Muscle layer of colon (tissue), 2 donors: ENCODE results near the gene DMD.

Experiments used
- H3K27ac ChIP-seq: one replicate; pipeline ENCODE4 v1.7.0; 2013; ENCODE audit warnings: low read depth, mild to moderate bottlenecking, low read length, moderate library complexity
- H3K27me3 ChIP-seq, 2 donors: one replicate each; pipeline ENCODE4 v1.7.0; 2013; ENCODE audit warnings: low read length in 2 of 2, mild to moderate bottlenecking in 2 of 2; ENCODE audit not compliant: insufficient read depth in 2 of 2, control insufficient read depth in 1 of 2
- H3K36me3 ChIP-seq: one replicate; pipeline ENCODE4 v1.7.0; 2013; ENCODE audit warnings: mild to moderate bottlenecking, low read length; ENCODE audit not compliant: insufficient read depth
- H3K4me1 ChIP-seq: one replicate; pipeline ENCODE4 v1.7.0; 2013; ENCODE audit warnings: mild to moderate bottlenecking, low read length; ENCODE audit not compliant: insufficient read depth
- H3K4me3 ChIP-seq, 2 donors: one replicate each; pipeline ENCODE4 v1.7.0; 2013; ENCODE audit warnings: low read length in 2 of 2, low read depth in 1 of 2, mild to moderate bottlenecking in 1 of 2, moderate library complexity in 1 of 2
- H3K9ac ChIP-seq: one replicate; pipeline ENCODE4 v1.7.0; 2013; ENCODE audit warnings: low read length
- H3K9me3 ChIP-seq: one replicate; pipeline ENCODE4 v1.7.0; 2013; ENCODE audit warnings: mild to moderate bottlenecking, low read length
- donor health status: abdominal sarcoma.
- donor health status: Adenocarcinoma of cecum.

The DMD gene

DNA sequence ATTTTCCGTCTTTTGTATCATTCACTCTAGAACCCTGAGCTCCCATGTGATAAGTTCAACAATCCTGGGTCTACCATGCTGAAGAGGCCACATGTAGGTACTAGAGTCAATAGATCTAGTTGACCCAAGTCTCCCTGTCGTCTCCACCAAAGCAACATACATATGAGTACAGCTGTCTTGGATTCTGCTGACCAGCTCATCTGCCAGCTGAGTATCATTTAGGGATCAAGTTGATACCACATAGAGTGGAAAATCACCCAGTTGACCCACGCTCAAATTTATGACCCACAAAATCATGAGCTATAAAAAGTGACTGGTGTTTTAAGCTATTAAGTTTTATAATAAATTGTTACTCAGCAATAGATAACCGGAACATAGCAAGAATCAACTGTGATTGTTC lies 61.8 kb downstream of the DMD start:
- no peaks in the 10 kb centered on the region for H3K9me3 ChIP-seq
- no peaks in the 10 kb centered on the region for H3K36me3 ChIP-seq
- H3K4me1 ChIP-seq, result no peaks in the 10 kb centered on the region
- no peak overlapping the region for H3K4me3 ChIP-seq
- H3K9ac ChIP-seq, result no peak overlapping the region
- no peaks in the 10 kb centered on the region for H3K27me3 ChIP-seq
- H3K27ac ChIP-seq, result no peak overlapping the region

- Histone ChIP-seq H3K36me3 (no peaks in the 10 kb centered on the region), H3K27ac (no peak overlapping the region), H3K9ac (no peak overlapping the region), H3K4me3 (no peak overlapping the region), H3K27me3 (no peaks in the 10 kb centered on the region), H3K4me1 (no peaks in the 10 kb centered on the region), H3K9me3 (no peaks in the 10 kb centered on the region)
Measured at GRCh38 chrX:33149085-33149484, 62.3 kb downstream of the DMD start.

DNA sequence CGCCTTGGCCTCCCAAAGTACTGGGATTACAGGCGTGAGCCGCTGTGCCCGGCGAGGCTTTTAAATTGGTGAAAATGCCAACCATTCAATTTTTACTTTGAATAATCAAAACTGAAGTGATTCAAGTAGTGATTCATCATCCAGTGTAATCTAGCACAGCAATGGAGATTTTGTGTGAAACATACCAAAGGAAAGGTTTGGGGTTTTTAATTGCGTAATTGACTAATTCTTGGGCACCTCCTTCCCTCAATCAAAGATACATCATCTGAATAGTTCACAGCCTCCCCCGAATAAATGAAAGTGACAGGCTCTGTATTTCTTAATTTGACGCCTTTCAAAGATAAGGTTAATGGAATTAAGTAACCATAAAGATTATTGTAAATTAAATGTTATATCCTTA lies 69.0 kb downstream of the DMD start:
- no peak overlapping the region for H3K9ac ChIP-seq
- no peaks in the 10 kb centered on the region for H3K36me3 ChIP-seq
- H3K4me1 ChIP-seq, result no peaks in the 10 kb centered on the region
- H3K4me3 ChIP-seq, result no peak overlapping the region
- H3K27ac ChIP-seq, result no peak overlapping the region
- H3K27me3 ChIP-seq, result no peaks in the 10 kb centered on the region
- H3K9me3 ChIP-seq, result no peaks in the 10 kb centered on the region

GRCh38 chrX:33138677-33139249 lies 72.6 kb downstream of the DMD start:
- no peaks in the 10 kb centered on the region for H3K9me3 ChIP-seq
- no peak overlapping the region for H3K27ac ChIP-seq
- H3K36me3 ChIP-seq, result no peaks in the 10 kb centered on the region
- no peaks in the 10 kb centered on the region for H3K4me1 ChIP-seq
- H3K27me3 ChIP-seq, result no peaks in the 10 kb centered on the region
- H3K9ac ChIP-seq, result no peak overlapping the region
- H3K4me3 ChIP-seq, result no peak overlapping the region

GRCh38 chrX:33134164-33134563 lies 77.2 kb downstream of the DMD start:
- Histone ChIP-seq H3K27ac (no peak overlapping the region), H3K9me3 (no peaks in the 10 kb centered on the region), H3K9ac (no peak overlapping the region), H3K36me3 (no peaks in the 10 kb centered on the region), H3K27me3 (no peaks in the 10 kb centered on the region), H3K4me1 (no peaks in the 10 kb centered on the region), H3K4me3 (no peak overlapping the region)

- Histone ChIP-seq H3K9me3 (no peaks in the 10 kb centered on the region), H3K4me3 (no peak overlapping the region), H3K4me1 (no peaks in the 10 kb centered on the region), H3K27me3 (no peaks in the 10 kb centered on the region), H3K36me3 (no peaks in the 10 kb centered on the region), H3K27ac (no peak overlapping the region), H3K9ac (no peak overlapping the region)
Measured at GRCh38 chrX:33133320-33133719, 78.0 kb downstream of the DMD start.

- Histone ChIP-seq H3K27ac (no peak overlapping the region), H3K4me1 (no peaks in the 10 kb centered on the region), H3K27me3 (peaks cover 0 to 6% of the 10 kb centered on the region in 2 donors), H3K9ac (no peak overlapping the region), H3K36me3 (no peaks in the 10 kb centered on the region), H3K9me3 (no peaks in the 10 kb centered on the region), H3K4me3 (no peak overlapping the region)
Measured at GRCh38 chrX:33132569-33132968, 78.8 kb downstream of the DMD start.

- no peak overlapping the region for H3K27ac ChIP-seq
- peaks cover 0 to 6% of the 10 kb centered on the region in 2 donors for H3K27me3 ChIP-seq
- no peaks in the 10 kb centered on the region for H3K36me3 ChIP-seq
- no peak overlapping the region for H3K4me3 ChIP-seq
- no peak overlapping the region for H3K9ac ChIP-seq
- H3K9me3 ChIP-seq, result no peaks in the 10 kb centered on the region
- H3K4me1 ChIP-seq, result no peaks in the 10 kb centered on the region
Measured at GRCh38 chrX:33129607-33130006, 81.7 kb downstream of the DMD start.

- no peaks in the 10 kb centered on the region for H3K4me1 ChIP-seq
- no peaks in the 10 kb centered on the region for H3K36me3 ChIP-seq
- no peak overlapping the region for H3K4me3 ChIP-seq
- no peak overlapping the region for H3K9ac ChIP-seq
- H3K27ac ChIP-seq, result no peak overlapping the region
- H3K9me3 ChIP-seq, result no peaks in the 10 kb centered on the region
- peaks cover 0 to 6% of the 10 kb centered on the region in 2 donors for H3K27me3 ChIP-seq
Measured at GRCh38 chrX:33128048-33128805, 83.1 kb downstream of the DMD start.

DNA sequence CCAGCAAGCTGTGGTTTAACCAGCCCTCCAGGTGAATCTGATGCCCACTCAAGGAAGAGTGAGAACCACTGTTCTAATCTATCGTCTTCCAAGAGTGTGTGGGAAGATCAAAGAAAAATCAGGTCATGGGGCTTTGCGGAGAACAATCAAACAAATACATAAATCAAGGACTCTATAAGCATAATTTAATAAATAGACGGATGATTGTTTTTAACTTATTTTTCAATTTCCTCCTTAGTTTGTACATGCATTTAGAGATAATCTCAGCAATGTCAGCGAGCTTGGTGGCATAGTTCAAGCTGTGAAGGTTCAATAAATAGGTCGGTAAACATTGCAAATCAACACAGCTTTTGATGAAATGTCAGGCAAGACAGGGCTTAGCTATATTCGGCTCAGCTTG lies 84.9 kb downstream of the DMD start:
- Histone ChIP-seq H3K4me3 (no peak overlapping the region), H3K36me3 (no peaks in the 10 kb centered on the region), H3K27me3 (peaks cover 0 to 6% of the 10 kb centered on the region in 2 donors), H3K27ac (no peak overlapping the region), H3K4me1 (no peaks in the 10 kb centered on the region), H3K9me3 (no peaks in the 10 kb centered on the region), H3K9ac (no peak overlapping the region)

DNA sequence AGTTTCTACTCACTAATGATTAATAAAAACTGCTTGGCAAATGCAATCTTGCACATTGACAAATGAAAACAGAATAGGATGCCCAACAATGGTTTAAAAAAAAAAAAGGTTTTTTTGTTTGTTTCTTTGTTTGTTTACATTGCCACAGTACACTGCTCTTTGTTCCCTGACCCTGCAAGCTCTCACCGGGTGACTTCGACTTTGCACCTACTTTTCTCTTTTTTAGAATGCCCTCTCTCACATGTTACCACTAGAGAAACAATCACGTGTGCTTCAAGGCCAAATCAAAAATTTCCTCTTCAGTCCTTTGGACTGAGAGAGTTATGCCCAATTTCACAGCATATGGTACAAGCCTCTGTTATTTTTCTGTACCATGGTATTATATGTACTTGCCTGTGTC lies 101.5 kb downstream of the DMD start:
- H3K9ac ChIP-seq, result no peak overlapping the region
- H3K27me3 ChIP-seq, result no peaks in the 10 kb centered on the region
- no peak overlapping the region for H3K27ac ChIP-seq
- no peaks in the 10 kb centered on the region for H3K9me3 ChIP-seq
- H3K4me1 ChIP-seq, result no peaks in the 10 kb centered on the region
- no peaks in the 10 kb centered on the region for H3K36me3 ChIP-seq
- H3K4me3 ChIP-seq, result no peak overlapping the region

- Histone ChIP-seq H3K4me3 (no peak overlapping the region), H3K4me1 (no peaks in the 10 kb centered on the region)
Measured at GRCh38 chrX:33106737-33107136, 104.6 kb downstream of the DMD start.

More at GRCh38 chrX:33106737-33107136, 104.6 kb downstream of the DMD start:
- Histone ChIP-seq H3K36me3 (no peaks in the 10 kb centered on the region), H3K9me3 (no peaks in the 10 kb centered on the region), H3K27me3 (no peaks in the 10 kb centered on the region), H3K27ac (no peak overlapping the region), H3K9ac (no peak overlapping the region)
